A549 (cell line): ENCODE results near the gene GLB1L3.

Source experiments
- CTCF ChIP-seq: fragments of >200 bp; sonication (Bioruptor Twin); formaldehyde crosslinking; IDR thresholded peaks from 3 replicates; pipeline ENCODE4 v1.5.1; 2016
- FOXS1 ChIP-seq: fragments of 250-450 bp; sonication (Bioruptor Pico); IDR thresholded peaks from 2 replicates; pipeline ENCODE4 v1.5.0; 2020; ENCODE audit warnings: mild to moderate bottlenecking, moderate library complexity
- HOXA7 ChIP-seq: fragments of 250-450 bp; sonication (Bioruptor Pico); IDR thresholded peaks from 2 replicates; pipeline ENCODE4 v1.5.0; 2020; ENCODE audit warnings: mild to moderate bottlenecking, moderate library complexity
- HOXB5 ChIP-seq: fragments of 250-450 bp; sonication (Bioruptor Pico); IDR thresholded peaks from 2 replicates; pipeline ENCODE4 v1.5.0; 2020; ENCODE audit warnings: mild to moderate bottlenecking, moderate library complexity
- MAFK ChIP-seq: fragments of 450-650 bp; IDR thresholded peaks from 2 replicates; pipeline ENCODE4 v1.6.1; 2014; ENCODE audit not compliant: partially characterized antibody
- MAZ ChIP-seq: fragments of 150-350 bp; IDR thresholded peaks from 2 replicates; pipeline ENCODE4 v1.6.1; 2014; ENCODE audit warnings: antibody characterized with exemption, low read depth, low read length, borderline replicate concordance
- POLR2A ChIP-seq: IDR thresholded peaks from 2 replicates; pipeline ENCODE4 v1.6.1; 2012; ENCODE audit warnings: mild to moderate bottlenecking, low read length
- TP53 ChIP-seq: fragments of 250-450 bp; sonication (Bioruptor Pico); IDR thresholded peaks from 2 replicates; pipeline ENCODE4 v1.5.0; 2021; ENCODE audit warnings: mild to moderate bottlenecking, moderate library complexity

- no peak for TF ChIP-seq CTCF
- TF ChIP-seq HOXA7 (CRISPR knock-in tag): no peak
- TF ChIP-seq MAFK: no peak
- TF ChIP-seq MAZ: no peak
- no peak for TF ChIP-seq POLR2A
- no peak for TF ChIP-seq TP53 (CRISPR knock-in tag)
- TF ChIP-seq HOXB5 (CRISPR knock-in tag): no peak
- no peak for TF ChIP-seq FOXS1 (CRISPR knock-in tag)
Measured at GRCh38 chr11:134237557-134237922, 38.6 kb upstream of the GLB1L3 start.
